Endothelial cell of umbilical vein (primary cell): Measurements from ENCODE around the gene ELOB.

Experiments used
- CTCF ChIP-seq, 2 donors: IDR thresholded peaks; 1 replicate in 1 of 2; 2 replicates in 1 of 2; pipeline ENCODE4 v1.5.1; 2011; ENCODE audit warnings: low read length in 2 of 2, mild to moderate bottlenecking in 2 of 2, moderate library complexity in 2 of 2, control low read depth in 1 of 2, inconsistent platforms in 1 of 2, low read depth in 1 of 2; ENCODE audit not compliant: insufficient read depth in 1 of 2; ENCODE audit errors: extremely low read depth in 1 of 2
- FOS ChIP-seq: IDR thresholded peaks from 2 replicates; pipeline ENCODE4 v1.6.1; 2011; ENCODE audit warnings: mild to moderate bottlenecking, low read length, moderate library complexity, borderline replicate concordance; ENCODE audit not compliant: insufficient read depth
- POLR2A ChIP-seq: IDR thresholded peaks from 2 replicates; pipeline ENCODE4 v1.6.1; 2012; ENCODE audit warnings: low read depth, mild to moderate bottlenecking, control low read depth, low read length
- POLR2AphosphoS5 ChIP-seq: IDR thresholded peaks from 2 replicates; pipeline ENCODE4 v1.6.1; 2012; ENCODE audit warnings: low read depth, mild to moderate bottlenecking, control low read depth, low read length, moderate library complexity; ENCODE audit not compliant: insufficient read depth

GRCh38 chr16:2798723-2799204 is 21.7 kb upstream of the ELOB start:
- no peak for TF ChIP-seq CTCF (IDR thresholded peaks at IDR 0.05; ENCODE audit: extremely low read depth in 1 of 2, insufficient read depth in 1 of 2, low read depth in 1 of 2, low read length in 2 of 2)
- TF ChIP-seq POLR2AphosphoS5: no peak
- TF ChIP-seq POLR2A: no peak
- TF ChIP-seq FOS: no peak
